IgD-negative memory B cell (primary cell): Measurements from ENCODE around the gene RGS3. TPM values are rescaled to one million over a fixed set of nuclear protein-coding genes. Genes with fewer than 3 reads are reported as not detected.

Source experiments
- H3K27ac Mint-ChIP-seq, 3 donors: one replicate each; pipeline ENCODE4 v1.8.0; 2020 to 2022; ENCODE audit warnings: mild to moderate bottlenecking in 3 of 3, mixed read lengths in 3 of 3, moderate library complexity in 1 of 3
- H3K27me3 Mint-ChIP-seq: one replicate; pipeline ENCODE4 v1.8.0; 2021; ENCODE audit warnings: mixed read lengths
- H3K36me3 Mint-ChIP-seq: one replicate; pipeline ENCODE4 v1.8.0; 2020; ENCODE audit warnings: mild to moderate bottlenecking, mixed read lengths
- H3K4me1 Mint-ChIP-seq, 3 donors: one replicate each; pipeline ENCODE4 v1.8.0; 2020 to 2022; ENCODE audit warnings: mixed read lengths in 3 of 3, mild to moderate bottlenecking in 1 of 3
- H3K4me3 Mint-ChIP-seq, 4 donors: one replicate each; pipeline ENCODE4 v1.8.0; 2020 to 2022; ENCODE audit warnings: mild to moderate bottlenecking in 4 of 4, mixed read lengths in 4 of 4, moderate library complexity in 3 of 4
- H3K9me3 Mint-ChIP-seq, 3 donors: one replicate each; pipeline ENCODE4 v1.8.0; 2020 to 2021; ENCODE audit warnings: mixed read lengths in 3 of 3, mild to moderate bottlenecking in 1 of 3
- polyA plus RNA-seq: library from polyadenylated mRNA; unstranded; fragments of 300-500 nt; fragmentation: Illumina TruSeq; gene quantifications from one replicate; pipeline ENCODE4 v1.2.3, GENCODE V29; 2021

Gene RGS3
- polyA plus RNA-seq, 1 donor from 2014 or later, result 16.2 TPM

DNA sequence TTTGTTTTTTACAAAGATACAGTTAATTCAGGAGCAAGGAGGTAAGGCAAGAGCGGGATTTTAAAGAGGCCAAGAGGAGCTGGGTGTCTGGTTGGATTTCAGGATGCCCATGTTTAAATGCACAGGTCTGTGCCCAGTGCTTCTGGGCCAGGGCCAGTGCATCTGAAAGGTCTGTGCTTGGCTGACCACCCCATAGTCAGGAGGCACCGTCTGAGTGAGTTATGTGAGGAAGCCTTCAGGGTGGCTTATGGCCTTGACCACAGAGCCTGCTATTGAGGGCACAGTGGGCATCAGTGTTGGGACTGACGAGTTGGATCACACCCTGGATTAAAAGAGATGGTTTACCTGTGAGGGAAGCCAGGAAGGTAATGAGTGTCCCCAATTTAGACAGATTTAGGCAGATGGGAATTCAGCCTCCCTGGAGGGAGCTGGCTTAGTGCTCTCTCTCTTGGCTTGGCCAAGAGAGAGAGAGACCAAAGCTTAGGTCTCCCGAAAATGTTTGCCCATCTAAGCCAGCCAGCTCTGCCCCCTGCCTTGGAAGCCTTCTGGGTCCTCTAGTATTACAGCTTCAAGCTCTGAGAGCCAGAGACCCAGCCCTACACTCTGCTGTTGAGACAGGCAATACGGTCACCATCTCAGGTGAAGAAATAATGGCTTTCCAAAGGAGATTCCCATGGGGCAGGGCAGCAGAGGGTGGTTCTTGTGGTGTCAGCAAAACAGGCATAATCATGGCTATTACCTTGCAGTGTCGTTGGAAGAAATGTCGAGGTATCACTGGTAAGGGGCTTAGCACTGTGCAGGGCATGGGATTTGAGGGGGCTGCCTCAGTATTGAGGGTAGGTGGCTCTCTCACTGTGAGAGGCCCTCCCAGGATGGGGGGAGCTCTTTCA is 68.6 kb downstream of the RGS3 start:
- no peak overlapping the region for H3K27ac Mint-ChIP-seq
- H3K4me1 Mint-ChIP-seq, result peaks cover 0 to 4% (median 2%) of the 10 kb centered on the region in 3 donors
- H3K27me3 Mint-ChIP-seq, result no peaks in the 10 kb centered on the region
- H3K36me3 Mint-ChIP-seq, result no peaks in the 10 kb centered on the region
- H3K9me3 Mint-ChIP-seq, result no peaks in the 10 kb centered on the region
- H3K4me3 Mint-ChIP-seq, result no peak overlapping the region

DNA sequence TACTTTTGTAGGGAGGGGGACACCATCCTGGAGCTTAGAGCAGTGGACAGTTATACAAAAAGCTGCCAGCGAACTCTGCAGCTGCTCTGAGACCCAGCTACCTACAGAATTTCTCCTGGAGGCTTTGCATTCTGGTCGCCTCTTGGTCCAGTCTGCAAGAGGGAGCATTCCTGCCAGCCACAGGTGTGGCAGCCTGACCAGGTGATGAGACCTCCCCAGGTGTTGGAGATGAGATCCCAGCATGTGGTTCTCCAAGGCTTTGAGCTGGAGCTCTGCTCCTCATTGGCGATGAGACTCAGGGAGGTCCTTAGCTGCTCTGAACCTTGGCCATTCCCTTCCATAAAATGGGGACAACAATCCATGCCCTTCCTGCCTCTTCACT is 69.3 kb downstream of the RGS3 start:
- Mint-ChIP-seq H3K36me3 (no peaks in the 10 kb centered on the region), H3K4me1 (no peaks in the 10 kb centered on the region), H3K9me3 (no peaks in the 10 kb centered on the region), H3K27ac (no peak overlapping the region), H3K27me3 (no peaks in the 10 kb centered on the region), H3K4me3 (no peak overlapping the region)

DNA sequence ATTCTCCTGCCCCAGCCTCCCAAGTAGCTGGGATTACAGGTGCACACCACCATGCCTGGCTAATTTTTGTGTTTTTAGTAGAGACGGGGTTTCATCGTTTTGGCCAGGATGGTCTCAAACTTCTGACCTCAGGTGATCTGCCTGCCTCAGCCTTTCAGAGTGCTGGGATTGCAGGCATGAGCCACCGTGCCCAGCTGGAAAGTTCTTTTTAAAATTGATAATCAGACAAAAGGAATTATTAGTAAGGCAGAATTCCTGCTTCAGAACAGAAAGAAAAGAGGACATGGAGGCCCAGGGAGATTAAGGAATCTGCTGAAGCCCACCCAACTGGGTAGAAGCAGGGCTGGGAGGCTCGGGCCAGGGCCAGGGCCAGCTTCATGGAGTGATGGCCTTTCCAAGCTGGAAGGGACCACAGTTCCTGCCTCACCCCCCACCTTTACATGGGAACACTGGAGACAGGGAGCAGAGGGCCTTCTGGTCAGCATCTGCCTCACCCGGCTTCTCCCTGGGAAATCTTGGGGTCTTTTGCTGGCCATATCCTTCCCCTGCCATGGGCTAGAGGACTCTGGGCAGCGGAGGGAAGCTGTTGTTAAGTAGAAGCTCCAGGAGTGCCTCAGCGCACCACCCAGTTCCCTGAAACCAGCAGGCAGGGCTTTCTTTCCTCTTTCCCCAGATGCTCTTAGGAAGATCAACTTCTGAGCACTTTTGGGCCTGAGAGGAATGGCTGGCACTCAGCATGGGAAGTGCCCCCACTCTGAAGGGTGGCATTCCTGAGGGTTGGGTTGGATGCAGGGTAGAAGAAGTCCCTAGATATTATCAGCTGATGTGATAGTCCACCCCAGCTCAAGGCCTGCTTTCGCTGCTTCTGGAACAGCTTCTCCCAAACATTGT is 70.1 kb downstream of the RGS3 start:
- no peaks in the 10 kb centered on the region for H3K9me3 Mint-ChIP-seq
- no peak overlapping the region for H3K27ac Mint-ChIP-seq
- no peak overlapping the region for H3K4me3 Mint-ChIP-seq
- no peaks in the 10 kb centered on the region for H3K36me3 Mint-ChIP-seq
- no peaks in the 10 kb centered on the region for H3K4me1 Mint-ChIP-seq
- H3K27me3 Mint-ChIP-seq, result no peaks in the 10 kb centered on the region

DNA sequence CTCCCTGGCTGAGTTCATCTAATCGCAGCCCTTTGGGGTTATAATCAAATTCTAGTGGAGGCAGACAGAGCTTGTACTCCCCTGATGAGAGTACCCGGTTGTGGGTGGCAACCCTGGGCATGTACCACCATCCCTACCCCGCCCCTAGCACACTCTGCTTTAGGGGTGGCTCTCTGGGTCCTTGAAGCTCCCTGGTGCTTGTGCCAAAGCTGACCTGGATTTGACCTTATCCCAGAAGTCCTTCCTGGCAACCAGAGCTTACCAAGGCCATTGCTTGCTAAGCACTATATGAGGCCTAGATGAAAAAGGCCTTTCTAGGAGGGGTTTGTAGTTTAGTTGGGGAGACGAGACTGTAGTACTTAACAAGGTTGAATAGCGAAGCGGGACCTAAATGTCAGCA is 72.2 kb downstream of the RGS3 start:
- H3K36me3 Mint-ChIP-seq, result no peaks in the 10 kb centered on the region
- no peak overlapping the region for H3K4me3 Mint-ChIP-seq
- no peaks in the 10 kb centered on the region for H3K27me3 Mint-ChIP-seq
- H3K4me1 Mint-ChIP-seq, result no peaks in the 10 kb centered on the region
- H3K27ac Mint-ChIP-seq, result no peak overlapping the region
- H3K9me3 Mint-ChIP-seq, result no peaks in the 10 kb centered on the region

DNA sequence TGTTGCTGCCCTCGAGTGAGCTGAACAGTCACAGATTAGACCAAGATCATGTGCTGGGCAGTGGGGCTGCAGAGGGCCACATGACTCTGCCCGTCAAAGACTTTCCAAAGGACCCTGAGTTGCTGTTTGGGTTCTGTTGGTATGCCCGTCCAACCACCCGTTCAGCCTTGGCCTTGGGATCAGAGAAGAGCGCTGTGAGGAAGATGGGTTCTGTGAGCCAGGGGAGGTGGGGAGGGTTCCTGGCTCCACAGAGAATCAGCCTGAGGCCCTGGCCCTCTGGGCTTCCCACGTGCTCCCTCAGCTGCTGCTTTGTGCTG is 72.6 kb downstream of the RGS3 start:
- no peaks in the 10 kb centered on the region for H3K27me3 Mint-ChIP-seq
- no peaks in the 10 kb centered on the region for H3K9me3 Mint-ChIP-seq
- H3K4me1 Mint-ChIP-seq, result no peaks in the 10 kb centered on the region
- no peak overlapping the region for H3K4me3 Mint-ChIP-seq
- no peak overlapping the region for H3K27ac Mint-ChIP-seq
- H3K36me3 Mint-ChIP-seq, result no peaks in the 10 kb centered on the region

DNA sequence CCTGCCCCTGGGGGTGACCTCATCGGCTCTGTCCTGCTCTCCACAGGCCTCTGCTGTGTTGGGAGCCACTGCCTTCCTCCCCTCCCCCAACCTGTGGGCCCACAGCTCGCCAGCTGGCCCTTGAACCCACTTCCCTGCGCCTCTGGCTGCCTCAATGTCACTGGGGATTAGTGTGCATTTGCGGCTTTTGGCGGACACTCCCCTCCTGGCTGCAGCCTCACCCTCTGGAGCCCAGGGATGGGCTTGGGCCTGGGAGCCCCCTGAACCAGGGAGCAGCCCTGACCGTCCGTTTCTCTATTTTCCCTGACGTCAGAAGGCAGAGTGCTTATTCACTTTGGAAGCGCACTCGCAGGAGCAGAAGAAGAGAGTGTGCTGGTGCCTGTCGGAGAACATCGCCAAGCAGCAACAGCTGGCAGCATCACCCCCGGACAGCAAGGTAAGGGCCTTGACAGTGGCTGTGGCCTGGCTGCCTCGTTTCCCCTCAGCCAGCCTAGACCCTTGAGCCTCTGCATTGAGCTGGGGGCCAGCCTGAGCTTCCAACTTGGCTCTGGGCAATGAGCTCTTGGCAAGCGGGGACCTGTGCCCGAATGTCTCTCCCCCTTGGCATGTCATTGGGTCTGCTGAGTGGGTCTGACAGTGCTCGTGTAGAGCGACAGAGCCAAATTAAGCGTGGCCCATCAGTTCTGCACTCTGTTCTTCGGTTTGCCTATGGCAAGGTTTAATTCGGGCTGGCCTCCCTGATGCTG is 73.1 kb downstream of the RGS3 start:
- no peaks in the 10 kb centered on the region for H3K9me3 Mint-ChIP-seq
- H3K36me3 Mint-ChIP-seq, result no peaks in the 10 kb centered on the region
- H3K4me1 Mint-ChIP-seq, result no peaks in the 10 kb centered on the region
- no peak overlapping the region for H3K27ac Mint-ChIP-seq
- no peak overlapping the region for H3K4me3 Mint-ChIP-seq
- no peaks in the 10 kb centered on the region for H3K27me3 Mint-ChIP-seq

DNA sequence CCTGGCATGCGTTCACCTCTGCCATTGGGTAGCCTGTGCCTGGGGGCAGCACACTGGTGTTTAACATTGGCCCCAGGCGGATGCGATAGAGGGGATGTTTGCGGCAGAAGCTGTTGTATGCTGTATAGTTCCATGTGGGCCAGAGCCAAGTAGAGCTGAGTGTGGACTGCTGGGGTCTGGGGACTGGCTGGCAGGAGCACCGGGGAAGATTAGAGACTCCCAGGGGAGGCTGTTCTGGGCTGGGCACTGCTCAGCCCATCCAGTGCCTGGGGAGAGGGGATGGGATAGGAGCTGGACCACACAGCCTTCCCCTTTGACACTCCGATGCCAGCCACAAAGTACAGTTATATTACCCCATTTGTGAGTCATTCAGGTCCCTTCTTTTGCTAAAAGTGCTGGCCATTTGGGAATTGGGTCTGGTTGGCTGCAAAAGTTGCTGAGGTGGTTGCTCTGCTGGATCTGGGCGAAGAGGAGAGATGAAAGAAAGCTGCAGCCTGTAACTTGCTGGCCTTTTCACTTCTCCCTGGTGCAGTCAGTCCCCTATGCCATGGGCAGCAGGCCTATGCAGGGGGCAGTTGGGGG is 73.8 kb downstream of the RGS3 start:
- no peak overlapping the region for H3K27ac Mint-ChIP-seq
- no peak overlapping the region for H3K4me3 Mint-ChIP-seq
- H3K9me3 Mint-ChIP-seq, result no peaks in the 10 kb centered on the region
- no peaks in the 10 kb centered on the region for H3K27me3 Mint-ChIP-seq
- no peaks in the 10 kb centered on the region for H3K36me3 Mint-ChIP-seq
- H3K4me1 Mint-ChIP-seq, result no peaks in the 10 kb centered on the region

DNA sequence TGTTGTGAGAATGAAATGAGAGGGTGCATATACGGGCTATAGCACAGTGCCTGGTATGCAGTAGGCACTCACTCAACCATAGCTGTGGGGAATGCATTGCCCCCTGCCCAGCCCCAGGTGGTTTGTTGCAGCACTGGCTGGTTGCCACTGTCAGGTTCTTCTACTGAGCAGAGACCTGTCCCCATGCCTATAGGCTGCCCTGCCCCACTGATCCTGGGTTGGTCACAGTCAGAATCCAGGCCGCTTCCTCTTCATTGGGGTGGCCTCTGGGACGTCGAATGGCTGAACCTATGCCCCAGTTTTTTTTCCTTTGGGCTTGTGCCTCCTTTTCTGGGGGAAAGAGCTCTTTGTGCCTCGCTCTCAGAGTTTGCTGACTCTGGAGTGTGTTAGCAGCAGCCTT is 74.6 kb downstream of the RGS3 start:
- H3K4me3 Mint-ChIP-seq, result no peak overlapping the region

DNA sequence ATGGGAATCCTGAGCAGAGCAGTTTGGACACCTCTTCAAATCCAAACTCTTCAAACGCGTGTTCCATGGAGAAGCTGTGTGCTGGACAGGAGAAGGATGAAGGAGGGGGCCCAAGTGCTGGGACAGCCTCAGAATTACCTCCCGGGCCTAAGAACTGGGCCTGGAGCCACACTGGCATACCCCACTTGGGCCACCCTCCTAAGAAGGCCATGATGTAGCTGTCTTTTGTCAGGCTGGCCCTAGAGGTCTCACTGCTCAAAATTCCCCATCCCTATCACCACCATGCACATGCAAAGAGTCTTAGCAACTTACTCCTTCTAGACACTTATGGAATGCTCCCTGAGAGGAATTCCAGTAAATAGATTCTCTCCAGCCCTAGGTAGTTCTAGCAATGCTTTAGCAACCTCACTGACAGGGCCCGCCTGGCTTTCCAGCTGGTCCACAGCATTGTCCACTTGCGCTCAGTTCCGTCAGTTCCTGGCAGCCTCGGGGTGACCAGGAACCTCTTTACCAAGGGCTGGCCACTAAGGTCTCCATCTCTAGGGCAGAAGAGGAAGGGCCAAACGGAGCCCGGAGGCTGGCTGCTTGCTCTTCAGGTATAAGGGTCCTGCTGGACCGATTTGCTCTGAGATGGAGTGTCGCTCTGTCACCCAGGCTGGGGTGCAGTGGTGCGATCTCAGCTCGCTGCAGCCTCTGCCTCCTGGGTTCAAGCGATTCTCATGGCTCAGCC is 75.3 kb downstream of the RGS3 start:
- no peak overlapping the region for H3K4me3 Mint-ChIP-seq
- H3K27ac Mint-ChIP-seq, result no peak overlapping the region
- no peaks in the 10 kb centered on the region for H3K27me3 Mint-ChIP-seq
- peaks cover 0 to 2% (median 0%) of the 10 kb centered on the region in 3 donors for H3K4me1 Mint-ChIP-seq
- H3K36me3 Mint-ChIP-seq, result no peaks in the 10 kb centered on the region
- no peaks in the 10 kb centered on the region for H3K9me3 Mint-ChIP-seq

More for the DNA sequence above, 74.6 kb downstream of the RGS3 start:
- no peaks in the 10 kb centered on the region for H3K36me3 Mint-ChIP-seq
- H3K27me3 Mint-ChIP-seq, result no peaks in the 10 kb centered on the region
- H3K4me1 Mint-ChIP-seq, result peaks cover 0 to under 1% (median 0%) of the 10 kb centered on the region in 3 donors
- H3K9me3 Mint-ChIP-seq, result no peaks in the 10 kb centered on the region
- H3K27ac Mint-ChIP-seq, result no peak overlapping the region

DNA sequence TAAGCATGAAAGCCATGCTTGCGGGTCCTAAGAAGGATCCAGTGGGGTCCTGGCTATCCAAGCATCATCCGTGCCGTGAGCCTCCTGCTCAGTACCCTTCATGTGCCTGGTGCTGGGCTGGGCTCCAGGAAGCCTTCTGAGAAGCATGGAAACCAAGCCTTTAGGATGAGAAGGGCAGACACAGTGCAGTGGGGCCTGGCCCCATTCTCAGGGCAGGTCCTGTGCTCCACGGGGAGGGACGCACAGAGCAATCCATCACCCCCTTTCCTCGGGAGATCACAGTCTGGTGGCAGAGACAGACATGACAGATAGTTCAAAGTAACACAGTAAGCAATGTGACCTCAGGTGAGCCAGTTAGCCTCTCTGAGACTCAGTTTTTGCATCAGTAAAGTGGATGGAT is 76.9 kb downstream of the RGS3 start:
- Mint-ChIP-seq H3K9me3 (no peaks in the 10 kb centered on the region), H3K4me1 (peaks cover 0 to 2% (median 0%) of the 10 kb centered on the region in 3 donors), H3K27me3 (no peaks in the 10 kb centered on the region), H3K27ac (no peak overlapping the region), H3K36me3 (no peaks in the 10 kb centered on the region), H3K4me3 (no peak overlapping the region)

DNA sequence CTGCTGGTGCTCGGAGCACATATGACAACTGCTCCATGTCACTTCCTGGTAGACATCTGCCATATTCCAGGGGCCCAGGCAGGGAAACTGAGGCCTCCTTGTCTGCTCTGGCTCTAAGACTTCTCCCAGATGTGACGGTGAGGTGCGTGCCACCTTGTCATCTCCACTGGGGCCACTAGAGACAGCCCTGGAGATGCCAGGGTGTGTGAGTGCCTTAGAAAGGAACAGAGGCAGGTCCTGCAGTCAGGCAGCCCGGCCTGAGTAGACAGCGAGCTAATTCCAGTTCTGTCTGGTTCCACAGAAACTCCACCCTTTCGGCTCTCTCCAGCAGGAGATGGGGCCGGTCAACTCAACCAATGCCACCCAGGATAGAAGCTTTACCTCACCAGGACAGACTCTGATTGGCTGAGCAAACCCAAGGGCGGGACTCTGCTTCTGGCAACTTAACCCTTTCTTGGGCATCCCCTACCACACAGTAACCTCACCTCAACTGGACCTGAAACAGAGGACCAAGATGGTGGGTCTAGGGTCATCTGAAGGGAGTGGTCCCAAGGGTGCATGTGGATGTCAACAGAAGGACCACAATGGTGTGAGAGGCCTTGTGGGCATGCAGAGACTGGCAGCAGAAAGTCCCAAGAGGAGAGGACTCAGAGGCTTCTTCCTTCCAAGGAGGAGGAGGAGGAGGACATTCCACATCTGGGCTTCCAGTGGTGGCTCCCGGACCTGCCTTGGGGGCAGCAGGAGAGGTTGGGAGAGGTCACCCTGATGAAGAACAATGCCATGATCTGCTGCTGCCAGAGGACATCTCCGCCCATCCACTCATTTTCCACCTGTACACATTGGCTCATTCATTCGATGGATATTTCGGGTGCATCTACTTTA is 77.7 kb downstream of the RGS3 start:
- peaks cover 0 to 2% (median 0%) of the 10 kb centered on the region in 3 donors for H3K4me1 Mint-ChIP-seq
- H3K27me3 Mint-ChIP-seq, result no peaks in the 10 kb centered on the region
- no peak overlapping the region for H3K27ac Mint-ChIP-seq
- H3K4me3 Mint-ChIP-seq, result no peak overlapping the region
- H3K36me3 Mint-ChIP-seq, result no peaks in the 10 kb centered on the region
- H3K9me3 Mint-ChIP-seq, result no peaks in the 10 kb centered on the region

DNA sequence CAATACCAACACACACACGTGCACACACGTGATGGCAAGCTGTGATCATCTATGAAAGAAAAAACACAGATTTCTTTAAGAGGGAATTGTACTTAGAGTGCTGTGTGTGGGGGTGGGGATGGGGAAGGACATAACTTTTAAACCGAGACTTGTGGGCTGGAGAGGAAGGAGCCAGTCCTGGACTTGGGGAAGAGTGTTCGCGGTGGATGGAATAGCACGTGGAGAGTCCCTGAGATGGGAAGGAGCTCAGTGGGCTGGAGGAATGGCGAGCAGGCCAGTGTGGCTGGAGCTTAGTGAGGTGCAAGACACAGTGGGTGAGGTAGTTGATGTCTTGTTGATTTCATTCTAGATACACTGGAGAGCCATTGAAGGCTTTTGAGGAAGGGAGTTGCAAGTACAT is 78.5 kb downstream of the RGS3 start:
- Mint-ChIP-seq H3K4me1 (peaks cover 0 to 2% (median 0%) of the 10 kb centered on the region in 3 donors), H3K27me3 (no peaks in the 10 kb centered on the region), H3K36me3 (no peaks in the 10 kb centered on the region), H3K9me3 (no peaks in the 10 kb centered on the region), H3K27ac (no peak overlapping the region), H3K4me3 (no peak overlapping the region)

DNA sequence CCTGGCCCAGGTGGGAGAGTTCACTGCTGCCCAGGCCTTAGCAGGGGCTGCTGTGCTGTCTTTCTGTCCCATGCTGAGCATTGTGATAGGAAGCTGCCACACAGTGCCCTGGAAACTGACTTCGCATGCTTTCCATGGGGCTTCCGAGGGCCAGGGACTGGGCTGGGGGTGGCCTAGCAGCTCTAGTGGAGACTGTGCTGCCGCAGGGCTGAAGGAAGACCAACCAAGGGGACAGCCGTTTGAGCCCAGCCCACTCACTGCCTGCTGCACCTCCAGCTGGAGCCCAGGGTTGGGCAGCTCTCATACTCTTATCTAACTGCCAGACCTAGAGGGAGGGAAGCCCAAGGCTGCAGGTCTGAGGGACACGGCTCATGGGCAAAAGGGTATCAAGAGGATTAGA is 79.2 kb downstream of the RGS3 start:
- no peaks in the 10 kb centered on the region for H3K9me3 Mint-ChIP-seq
- H3K27ac Mint-ChIP-seq, result no peak overlapping the region
- no peak overlapping the region for H3K4me3 Mint-ChIP-seq
- H3K4me1 Mint-ChIP-seq, result peaks cover 0 to 2% (median 0%) of the 10 kb centered on the region in 3 donors
- no peaks in the 10 kb centered on the region for H3K27me3 Mint-ChIP-seq
- no peaks in the 10 kb centered on the region for H3K36me3 Mint-ChIP-seq
